Ovary (tissue), 9 donors: Measurements from ENCODE around the gene KRT13. TPM values are rescaled to one million over a fixed set of nuclear protein-coding genes. Genes with fewer than 3 reads are reported as not detected.
A peak's percentile ranks its signal among the peaks of the same experiment; 100 is the strongest.

ENCODE experiments used
- DNase-seq, 5 donors: peaks; one replicate each; pipeline ENCODE4 v3.0.0-alpha.2; 2019 to 2020
- H3K27ac ChIP-seq, 2 donors: fragments of 200-600 bp; one replicate each; pipeline versions ENCODE4 v1.5.1 to v1.8.0; 2019 to 2022
- H3K27me3 ChIP-seq: fragments of 200-600 bp; one replicate; pipeline ENCODE4 v1.8.0; 2022
- H3K36me3 ChIP-seq: fragments of 200-600 bp; sonication (generic); one replicate; pipeline ENCODE4 v1.5.1; 2019
- H3K4me1 ChIP-seq: one replicate; pipeline ENCODE4 v1.8.1; 2013; ENCODE audit warnings: mild to moderate bottlenecking, moderate library complexity; ENCODE audit not compliant: insufficient read depth
- H3K4me3 ChIP-seq: fragments of 200-600 bp; sonication (generic); one replicate; pipeline ENCODE4 v1.5.1; 2017
- H3K9me3 ChIP-seq, 2 donors: fragments of 200-600 bp in 1 of 2; sonication (generic) in 1 of 2; one replicate each; pipeline versions ENCODE4 v1.5.1 to v1.8.1; 2013 to 2019; ENCODE audit warnings: mild to moderate bottlenecking in 1 of 2, moderate library complexity in 1 of 2
- EP300 ChIP-seq: sonication (generic); formaldehyde crosslinking; IDR thresholded peaks from one replicate; pipeline ENCODE4 v1.6.1; 2017; ENCODE audit warnings: antibody characterized with exemption
- POLR2A ChIP-seq: fragments of 450-650 bp; IDR thresholded peaks from one replicate; pipeline ENCODE4 v1.6.1; 2017; ENCODE audit warnings: antibody characterized with exemption, mild to moderate bottlenecking, moderate library complexity
- WGBS, 3 donors: extraction: QIAGEN DNeasy Blood & Tissue Kit in 1 of 3; methylation state at CpG; one replicate each; pipeline versions ENCODE4 v1.1.5 to v1.1.7; 2013 to 2017; 5-methylcytosine and 5-hydroxymethylcytosine counted together
- intact Hi-C, 4 donors: fragments of 100-400 bp; cut with DNase I; formaldehyde crosslinking; loops; one replicate each; pipeline versions ENCODE4 v1.11.0 to v1.15.1; 2022 to 2023
- polyA plus RNA-seq, 2 donors: library from polyadenylated mRNA; stranded (reverse); fragments of 200-250 nt in 1 of 2; fragments of 350-450 nt in 1 of 2; fragmentation: Illumina TruSeq in 1 of 2; extraction: RNeasy Lipid Tissue Mini Kit (QIAGEN cat#74804) in 1 of 2; gene quantifications; one replicate each; pipeline ENCODE4 v1.2.3, GENCODE V29; 2013 to 2014
- total RNA-seq, 7 donors: library from RNA; depleted of rRNA in 2 of 7; stranded (reverse); fragments of >200 nt in 2 of 7; fragmentation: NEBNext Ultra II Directional in 3 of 7; extraction: Animal tissue kit (Norgen Biotek cat#: 25700) in 3 of 7; gene quantifications; one replicate each; pipeline versions ENCODE4 v1.1.0 to v1.2.4, GENCODE V29; 2016 to 2023
- TF ChIP-seq, protein P1 (sequence below), 3 donors: fragments of 450-650 bp in 2 of 3; fragments of 200-600 bp in 1 of 3; IDR thresholded peaks; one replicate each; pipeline versions ENCODE4 v1.5.1 to v1.8.0; 2016 to 2022; ENCODE audit warnings: antibody characterized with exemption in 3 of 3, mild to moderate bottlenecking in 1 of 3
- donor health status: DM: no; HTN: no; CAD: no; lungs with moderate emphysema.
- donor health status: DM: no; HTN: no; CAD: no.
- donor health status: Bipolar disorder and iron deficiency.
- donor health status: DM: yes; HTN: yes; CAD: no.
- donor health status: DM: no; HTN: no; CAD: no.
- donor health status: DM: yes; HTN: yes; CAD: no.

Gene KRT13
- total and polyA plus RNA-seq, 9 donors = 0.16 to 3.7 (median 1.1) TPM; not detected in 2

GRCh38 chr17:41524261-41524660, 18.8 kb upstream of the KRT13 start:
- Histone ChIP-seq H3K36me3 (no peaks in the 10 kb centered on the region), H3K4me3 (no peak overlapping the region), H3K4me1 (peaks cover 7% of the 10 kb centered on the region), H3K27me3 (no peaks in the 10 kb centered on the region), H3K9me3 (no peaks in the 10 kb centered on the region), H3K27ac (no peak overlapping the region)
- TF ChIP-seq, protein P1, sequence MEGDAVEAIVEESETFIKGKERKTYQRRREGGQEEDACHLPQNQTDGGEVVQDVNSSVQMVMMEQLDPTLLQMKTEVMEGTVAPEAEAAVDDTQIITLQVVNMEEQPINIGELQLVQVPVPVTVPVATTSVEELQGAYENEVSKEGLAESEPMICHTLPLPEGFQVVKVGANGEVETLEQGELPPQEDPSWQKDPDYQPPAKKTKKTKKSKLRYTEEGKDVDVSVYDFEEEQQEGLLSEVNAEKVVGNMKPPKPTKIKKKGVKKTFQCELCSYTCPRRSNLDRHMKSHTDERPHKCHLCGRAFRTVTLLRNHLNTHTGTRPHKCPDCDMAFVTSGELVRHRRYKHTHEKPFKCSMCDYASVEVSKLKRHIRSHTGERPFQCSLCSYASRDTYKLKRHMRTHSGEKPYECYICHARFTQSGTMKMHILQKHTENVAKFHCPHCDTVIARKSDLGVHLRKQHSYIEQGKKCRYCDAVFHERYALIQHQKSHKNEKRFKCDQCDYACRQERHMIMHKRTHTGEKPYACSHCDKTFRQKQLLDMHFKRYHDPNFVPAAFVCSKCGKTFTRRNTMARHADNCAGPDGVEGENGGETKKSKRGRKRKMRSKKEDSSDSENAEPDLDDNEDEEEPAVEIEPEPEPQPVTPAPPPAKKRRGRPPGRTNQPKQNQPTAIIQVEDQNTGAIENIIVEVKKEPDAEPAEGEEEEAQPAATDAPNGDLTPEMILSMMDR (IDR thresholded peaks at IDR 0.05) = no peak
- no peak for TF ChIP-seq POLR2A
- no peak for TF ChIP-seq EP300
- WGBS, 3 donors = 65 to 85% (median 83%) methylated on average over 11 of the region's 11 CpGs
- intact Hi-C loops = loop anchor here in 2 of 4 donors (10.0 kb wide), 1 partner anchor 109 kb away; no protein-coding TSS in a partner anchor
- DNase-seq = no peak

DNA sequence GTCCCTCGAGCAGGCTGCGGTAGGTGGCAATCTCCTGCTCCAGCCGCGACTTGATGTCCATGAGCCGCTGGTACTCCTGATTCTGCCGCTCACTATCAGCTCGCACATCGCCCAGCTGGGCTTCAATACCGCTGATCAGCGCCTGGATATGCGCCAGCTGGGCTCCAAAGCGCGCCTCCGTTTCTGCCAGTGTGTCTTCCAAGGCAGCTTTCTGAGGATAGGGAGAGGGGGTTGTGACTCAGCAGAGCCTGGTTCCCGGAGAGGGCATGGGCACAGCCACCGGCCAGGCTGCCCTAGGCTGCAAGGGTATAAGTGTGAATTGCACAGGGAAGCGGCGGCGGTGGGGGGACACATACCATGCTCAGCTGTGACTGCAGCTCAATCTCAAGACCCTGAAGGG, 18.4 kb upstream of the KRT13 start:
- Histone ChIP-seq H3K4me3 (no peak overlapping the region), H3K27ac (no peak overlapping the region), H3K9me3 (no peaks in the 10 kb centered on the region), H3K36me3 (no peaks in the 10 kb centered on the region), H3K27me3 (no peaks in the 10 kb centered on the region), H3K4me1 (peaks cover 7% of the 10 kb centered on the region)
- TF ChIP-seq POLR2A = no peak
- TF ChIP-seq EP300 = no peak
- TF ChIP-seq, protein P1 (IDR thresholded peaks at IDR 0.05) = no peak
- WGBS, 3 donors = 35 to 66% (median 39%) methylated on average over 19 of the region's 19 CpGs
- intact Hi-C loops = loop anchor here in 2 of 4 donors (10.0 kb wide), 1 partner anchor 109 kb away; no protein-coding TSS in a partner anchor
- DNase-seq = peak in 2 of 5 donors; percentile 50 to 58

DNA sequence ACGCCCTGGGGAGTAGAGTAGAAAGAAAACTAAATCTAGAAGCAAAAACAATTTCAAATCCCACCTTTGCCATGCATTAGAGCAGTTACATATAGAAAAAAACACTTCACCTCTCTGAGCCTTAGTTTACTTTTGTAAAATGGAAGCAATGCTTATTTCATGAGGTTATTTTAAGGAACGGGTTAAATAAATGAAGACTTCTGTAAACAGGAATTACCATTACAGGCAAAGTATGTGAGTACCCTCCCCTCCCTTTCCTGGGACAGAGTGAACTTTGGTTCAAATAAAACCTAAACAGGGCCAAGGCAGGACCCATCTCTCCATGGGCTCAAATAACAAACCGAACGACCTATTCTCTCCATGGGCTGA, 17.8 kb upstream of the KRT13 start:
- intact Hi-C loops = loop anchor here in 2 of 4 donors (10.0 kb wide), 1 partner anchor 108 kb away; no protein-coding TSS in a partner anchor

DNA sequence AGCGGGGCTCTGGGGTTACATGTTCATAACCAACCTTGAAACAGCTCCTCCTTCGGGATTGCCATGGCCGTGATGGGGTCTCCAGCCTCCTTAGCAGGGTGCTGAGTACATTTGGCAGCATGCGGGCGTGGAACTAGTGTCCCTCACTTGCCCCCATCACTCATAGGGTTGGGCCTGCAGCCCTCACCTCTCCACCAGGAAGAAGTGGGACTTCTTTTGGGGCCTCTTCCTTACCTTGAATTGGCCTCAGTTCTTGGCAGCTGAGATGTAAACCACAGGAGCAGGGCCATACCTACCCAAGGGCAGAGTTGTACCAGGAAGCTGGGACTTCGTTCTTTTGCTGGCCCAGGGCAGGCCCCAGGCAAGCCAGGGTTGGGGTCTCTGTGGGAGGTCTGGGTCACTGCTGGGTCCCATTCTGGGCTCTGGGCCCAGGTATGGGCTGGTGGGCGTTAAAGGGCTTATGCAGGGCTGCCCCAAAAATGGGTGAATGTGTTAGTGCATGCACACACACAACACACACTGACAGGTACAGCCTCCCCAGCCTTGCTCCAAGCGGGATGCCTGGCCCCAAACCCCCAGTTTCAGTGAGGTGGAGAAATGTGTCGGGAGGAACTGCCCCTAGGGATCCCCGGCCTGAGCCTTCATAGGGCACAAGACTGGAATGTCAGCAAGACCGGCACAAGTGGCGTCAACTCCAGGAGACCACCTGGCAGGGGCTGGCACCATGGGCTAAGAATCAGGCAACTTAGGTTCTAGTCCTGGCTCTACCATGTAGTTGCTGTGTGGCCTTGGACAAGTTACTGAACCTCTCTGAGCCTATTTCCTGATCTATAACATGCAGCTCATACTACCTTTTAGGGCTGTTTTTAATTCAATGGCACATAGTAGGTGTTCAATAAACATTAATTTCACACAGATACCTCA, 17.2 kb upstream of the KRT13 start:
- WGBS, 3 donors = 61 to 69% (median 65%) methylated on average over 12 of the region's 12 CpGs
- intact Hi-C loops = loop anchor here in 2 of 4 donors (10.0 kb wide), 1 partner anchor 108 kb away; no protein-coding TSS in a partner anchor
- Histone ChIP-seq H3K4me3 (no peak overlapping the region), H3K27ac (no peak overlapping the region), H3K27me3 (no peaks in the 10 kb centered on the region), H3K9me3 (no peaks in the 10 kb centered on the region), H3K4me1 (peaks cover 7% of the 10 kb centered on the region), H3K36me3 (no peaks in the 10 kb centered on the region)
- TF ChIP-seq, protein P1 (IDR thresholded peaks at IDR 0.05) = no peak
- TF ChIP-seq POLR2A (no peak), EP300 (no peak)
- DNase-seq = no peak

More for the DNA sequence above, 17.8 kb upstream of the KRT13 start:
- Histone ChIP-seq H3K4me3 (no peak overlapping the region), H3K27ac (no peak overlapping the region), H3K27me3 (no peaks in the 10 kb centered on the region), H3K4me1 (peaks cover 7% of the 10 kb centered on the region), H3K9me3 (no peaks in the 10 kb centered on the region), H3K36me3 (no peaks in the 10 kb centered on the region)
- DNase-seq = no peak
- TF ChIP-seq, protein P1 (IDR thresholded peaks at IDR 0.05) = no peak
- TF ChIP-seq EP300 (no peak), POLR2A (no peak)
- 26 to 52% (median 40%) methylated on average over 4 of the region's 4 CpGs for WGBS, 3 donors
